ENCODE data around the gene TDRD9. TPM values are rescaled to one million over a fixed set of nuclear protein-coding genes. Genes with fewer than 3 reads are reported as not detected.

Gene TDRD9
- total and polyA plus RNA-seq, 8 donors, result 0.67 to 28.6 (median 2.5) TPM

DNA sequence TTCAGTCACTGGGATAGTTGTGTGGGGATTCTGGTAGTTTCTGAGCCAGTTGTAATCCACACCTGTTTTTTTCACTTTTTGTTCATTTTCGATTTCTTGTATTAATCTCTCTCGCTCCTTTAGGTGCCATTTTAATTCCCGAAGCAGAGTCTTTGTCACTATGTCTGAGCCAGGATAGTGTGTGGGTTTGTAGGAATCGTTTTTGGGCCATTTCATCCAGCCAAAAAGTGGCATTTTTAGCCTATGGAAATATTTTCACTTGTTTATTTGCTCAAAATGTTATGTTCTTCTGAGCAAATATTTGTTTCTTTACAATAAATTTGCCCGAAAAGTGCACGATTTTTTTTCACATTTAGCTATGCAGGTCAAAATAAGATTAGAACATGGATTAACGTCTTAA is 13.2 kb downstream of the TDRD9 start:
- peaks cover 0 to 4% (median 0%) of the 10 kb centered on the region in 4 donors for H3K27me3 ChIP-seq
- ATAC-seq, result no peak
- H3K9me3 ChIP-seq, result no peaks in the 10 kb centered on the region
- TF ChIP-seq CTCF (IDR thresholded peaks at IDR 0.05), result no peak
- no peaks in the 10 kb centered on the region for H3K36me3 ChIP-seq
- intact Hi-C loops (cut with DNase I), result no loop called here
- no peak for DNase-seq
- no peaks in the 10 kb centered on the region for H3K4me1 ChIP-seq
- WGBS, 2 donors, result 50 to 62% methylated on average over 7 of the region's 7 CpGs
- FAIRE-seq, result no peak
- H3K27ac ChIP-seq, result no peak overlapping the region
- no peak overlapping the region for H3K4me3 ChIP-seq

- no peak for FAIRE-seq
- TF ChIP-seq CTCF (IDR thresholded peaks at IDR 0.05), result no peak
- ATAC-seq, result no peak
- intact Hi-C loops (cut with DNase I), result no loop called here
- no peaks in the 10 kb centered on the region for H3K4me1 ChIP-seq
- DNase-seq, result no peak
- H3K27ac ChIP-seq, result no peak within 1 kb of the TSS
- 64 to 84% methylated on average over 14 of the region's 14 CpGs for WGBS, 2 donors
- H3K4me3 ChIP-seq, result no peak within 1 kb of the TSS
- no peaks in the 10 kb centered on the region for H3K9me3 ChIP-seq
- H3K27me3 ChIP-seq, result peaks cover 0 to 4% (median 0%) of the 10 kb centered on the region in 4 donors
- no peaks in the 10 kb centered on the region for H3K36me3 ChIP-seq
Measured at GRCh38 chr14:103941973-103942736, 13.9 kb downstream of the TDRD9 start, which contains the start of gene RD3L. RD3L (minus strand) TSS chr14:103942529; CDS start chr14:103941695, 834 bp downstream.

DNA sequence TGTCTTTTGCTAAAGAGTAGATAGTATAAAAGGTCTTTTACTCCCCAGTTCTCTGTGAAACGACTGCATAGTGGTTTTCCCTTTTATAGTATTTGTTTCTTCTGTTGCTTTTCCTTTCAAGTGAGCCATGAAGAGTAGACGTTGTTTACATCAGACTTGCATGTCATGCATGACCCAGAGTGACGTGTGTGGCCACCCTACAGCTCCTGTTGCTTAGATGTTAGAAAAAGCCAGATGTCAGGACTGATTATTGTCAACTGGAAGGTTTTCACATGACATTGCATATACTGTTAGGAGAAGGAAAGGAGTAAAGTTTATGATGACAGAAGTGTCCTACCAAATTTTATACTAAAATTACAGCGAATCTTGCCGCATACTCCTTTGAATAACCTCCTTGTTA is 15.4 kb downstream of the TDRD9 start:
- H3K36me3 ChIP-seq, result no peaks in the 10 kb centered on the region
- no peak overlapping the region for H3K4me3 ChIP-seq
- H3K27ac ChIP-seq, result no peak overlapping the region
- FAIRE-seq, result no peak
- intact Hi-C loops (cut with DNase I), result no loop called here
- WGBS, 2 donors, result 65 to 69% methylated on average over 5 of the region's 5 CpGs
- H3K27me3 ChIP-seq, result peaks cover 0 to 4% (median 0%) of the 10 kb centered on the region in 4 donors
- no peak for ATAC-seq
- no peak for TF ChIP-seq CTCF (IDR thresholded peaks at IDR 0.05)
- H3K9me3 ChIP-seq, result no peaks in the 10 kb centered on the region
- no peak for DNase-seq
- no peaks in the 10 kb centered on the region for H3K4me1 ChIP-seq

DNA sequence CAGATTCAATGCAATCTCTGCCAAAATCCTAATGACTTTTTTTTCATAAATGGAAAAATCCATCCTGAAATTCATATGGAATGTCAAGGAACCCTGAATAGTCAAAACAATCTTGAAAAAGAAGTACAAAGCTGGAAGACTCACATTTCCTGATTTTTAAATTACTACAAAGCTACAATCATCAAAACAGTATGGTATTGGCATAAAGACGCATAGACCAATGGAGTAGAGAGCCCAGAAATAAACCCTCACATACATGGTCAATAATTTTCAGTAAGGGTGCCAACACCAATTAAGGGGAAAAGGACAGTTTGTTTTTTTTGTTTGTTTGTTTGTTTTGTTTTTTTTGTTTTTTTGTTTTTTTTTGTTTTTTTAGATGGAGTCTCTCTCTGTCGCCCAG is 18.7 kb downstream of the TDRD9 start:
- 74 to 91% methylated on average over 2 of the region's 2 CpGs for WGBS, 2 donors
- no peak for ATAC-seq
- Histone ChIP-seq H3K4me3 (no peak overlapping the region), H3K9me3 (no peaks in the 10 kb centered on the region), H3K27me3 (no peaks in the 10 kb centered on the region), H3K4me1 (no peaks in the 10 kb centered on the region), H3K36me3 (no peaks in the 10 kb centered on the region), H3K27ac (no peak overlapping the region)
- FAIRE-seq, result no peak
- no peak for TF ChIP-seq CTCF (IDR thresholded peaks at IDR 0.05)
- no peak for DNase-seq
- intact Hi-C loops (cut with DNase I), result no loop called here

- no peak for TF ChIP-seq CTCF (IDR thresholded peaks at IDR 0.05)
- no peaks in the 10 kb centered on the region for H3K27me3 ChIP-seq
- no peaks in the 10 kb centered on the region for H3K36me3 ChIP-seq
- H3K4me3 ChIP-seq, result no peak overlapping the region
- 56 to 65% methylated on average over 2 of the region's 2 CpGs for WGBS, 2 donors
- FAIRE-seq, result no peak
- intact Hi-C loops (cut with DNase I), result no loop called here
- no peaks in the 10 kb centered on the region for H3K9me3 ChIP-seq
- no peak for ATAC-seq
- no peak overlapping the region for H3K27ac ChIP-seq
- DNase-seq, result no peak
- no peaks in the 10 kb centered on the region for H3K4me1 ChIP-seq
Measured at GRCh38 chr14:103948442-103948841, 20.2 kb downstream of the TDRD9 start.
